WTC11 (cell line): ENCODE data around the gene SAFB2. TPM values are rescaled to one million over a fixed set of nuclear protein-coding genes. Genes with fewer than 3 reads are reported as not detected.

Experiments used
- ATAC-seq: fragments of 200-7000 bp; cut with Tn5 transposase; 2 replicates; pipeline ENCODE4 v1.10.0; 2021; ENCODE audit warnings: mild to moderate bottlenecking, moderate library complexity
- CTCF ChIA-PET: fragments of 300-600 bp; sonication (Branson Sonifier 250); formaldehyde crosslinking; loops from one replicate; lab custom pipeline; 2021; ENCODE audit warnings: antibody characterized with exemption; lab: Charles Lee
- POLR2A ChIA-PET: fragments of 350-600 bp; sonication (Branson Sonifier 250); formaldehyde crosslinking; loops from one replicate; lab custom pipeline; 2021; ENCODE audit warnings: antibody characterized with exemption; lab: Charles Lee
- DNase-seq: peaks from one replicate; pipeline ENCODE4 v3.0.0; 2021; ENCODE audit warnings: low spot score
- H3K27ac Mint-ChIP-seq: 2 replicates; pipeline ENCODE4 v1.8.0; 2021; ENCODE audit warnings: mixed read lengths
- H3K27me3 Mint-ChIP-seq: 2 replicates; pipeline ENCODE4 v1.8.0; 2021; ENCODE audit warnings: low read depth, mild to moderate bottlenecking, moderate library complexity, mixed read lengths
- H3K36me3 Mint-ChIP-seq: 2 replicates; pipeline ENCODE4 v1.8.0; 2021; ENCODE audit warnings: mixed read lengths
- H3K4me1 Mint-ChIP-seq: 2 replicates; pipeline ENCODE4 v1.8.0; 2022; ENCODE audit warnings: mixed read lengths
- H3K4me3 Mint-ChIP-seq: 2 replicates; pipeline ENCODE4 v1.8.0; 2021; ENCODE audit warnings: mild to moderate bottlenecking, moderate library complexity, mixed read lengths
- H3K9me3 Mint-ChIP-seq: 2 replicates; pipeline ENCODE4 v1.8.0; 2021; ENCODE audit warnings: mixed read lengths
- AFF4 ChIP-seq: sonication (generic); formaldehyde crosslinking; IDR thresholded peaks from 2 replicates; pipeline ENCODE4 v1.8.1; 2023; ENCODE audit warnings: mild to moderate bottlenecking, missing genetic modification reagents, borderline replicate concordance
- ATF2 ChIP-seq: sonication (generic); formaldehyde crosslinking; IDR thresholded peaks from 2 replicates; pipeline ENCODE4 v1.8.1; 2022; ENCODE audit warnings: low read depth, missing genetic modification reagents, borderline replicate concordance
- CDX4 ChIP-seq: fragments of 250-450 bp; sonication (Bioruptor Pico); IDR thresholded peaks from 2 replicates; pipeline ENCODE4 v1.9.0; 2021; ENCODE audit warnings: moderate library complexity, mild to moderate bottlenecking, inconsistent platforms, borderline replicate concordance
- CREM ChIP-seq: sonication (generic); formaldehyde crosslinking; IDR thresholded peaks from 2 replicates; pipeline ENCODE4 v1.8.1; 2022; ENCODE audit warnings: mild to moderate bottlenecking, missing genetic modification reagents, moderate library complexity
- E2F1 ChIP-seq: sonication (generic); formaldehyde crosslinking; IDR thresholded peaks from 2 replicates; pipeline ENCODE4 v1.8.0; 2022; ENCODE audit warnings: mild to moderate bottlenecking, missing genetic modification reagents
- ESRRA ChIP-seq: sonication (generic); formaldehyde crosslinking; IDR thresholded peaks from 2 replicates; pipeline ENCODE4 v1.8.1; 2022; ENCODE audit warnings: mild to moderate bottlenecking, missing genetic modification reagents, borderline replicate concordance
- GRHL2 ChIP-seq: fragments of 250-450 bp; sonication (Bioruptor Pico); IDR thresholded peaks from 2 replicates; pipeline ENCODE4 v1.8.0; 2022; ENCODE audit warnings: mild to moderate bottlenecking, moderate library complexity; ENCODE audit not compliant: insufficient replicate concordance, severe bottlenecking
- GTF2I ChIP-seq: fragments of 250-450 bp; sonication (Bioruptor Pico); conservative IDR thresholded peaks from 2 replicates; pipeline ENCODE4 v1.4.0; 2021; ENCODE audit warnings: mild to moderate bottlenecking
- IRF2 ChIP-seq: sonication (generic); formaldehyde crosslinking; IDR thresholded peaks from 2 replicates; pipeline ENCODE4 v1.8.0; 2022; ENCODE audit warnings: low read depth, missing genetic modification reagents, borderline replicate concordance
- JAZF1 ChIP-seq: fragments of 250-450 bp; sonication (Bioruptor Pico); IDR thresholded peaks from 2 replicates; pipeline ENCODE4 v1.9.0; 2021; ENCODE audit warnings: moderate library complexity, mild to moderate bottlenecking, inconsistent platforms
- NR1H2 ChIP-seq: sonication (generic); formaldehyde crosslinking; IDR thresholded peaks from 2 replicates; pipeline ENCODE4 v1.9.0; 2021; ENCODE audit warnings: mild to moderate bottlenecking, moderate library complexity, missing genetic modification reagents
- NR3C1 ChIP-seq: sonication (generic); formaldehyde crosslinking; conservative IDR thresholded peaks from 2 replicates; pipeline ENCODE4 v1.8.1; 2023; ENCODE audit warnings: low read depth, mild to moderate bottlenecking, missing genetic modification reagents
- PREB ChIP-seq: sonication (generic); formaldehyde crosslinking; IDR thresholded peaks from 2 replicates; pipeline ENCODE4 v1.8.1; 2022; ENCODE audit warnings: mild to moderate bottlenecking, missing genetic modification reagents, moderate library complexity, borderline replicate concordance
- SMAD4 ChIP-seq: sonication (generic); formaldehyde crosslinking; IDR thresholded peaks from 2 replicates; pipeline ENCODE4 v1.8.0; 2022; ENCODE audit warnings: mild to moderate bottlenecking, missing genetic modification reagents
- ZBTB21 ChIP-seq: sonication (generic); formaldehyde crosslinking; IDR thresholded peaks from 2 replicates; pipeline ENCODE4 v1.8.1; 2023; ENCODE audit warnings: mild to moderate bottlenecking, missing genetic modification reagents, borderline replicate concordance
- ZMAT4 ChIP-seq: fragments of 250-450 bp; sonication (Bioruptor Pico); IDR thresholded peaks from 2 replicates; pipeline ENCODE4 v1.9.0; 2021; ENCODE audit warnings: mild to moderate bottlenecking
- ZNF416 ChIP-seq: fragments of 250-450 bp; sonication (Bioruptor Pico); IDR thresholded peaks from 2 replicates; pipeline ENCODE4 v1.9.0; 2021; ENCODE audit warnings: mild to moderate bottlenecking, inconsistent platforms
- ZNF512 ChIP-seq: sonication (generic); formaldehyde crosslinking; IDR thresholded peaks from 2 replicates; pipeline ENCODE4 v1.8.1; 2022; ENCODE audit warnings: missing genetic modification reagents, borderline replicate concordance
- total RNA-seq: library from RNA; stranded (reverse); gene quantifications from 3 replicates; pipeline ENCODE4 v1.2.3, GENCODE V29; 2021

SAFB2 gene
- total RNA-seq, 1 experiment from 2014 or later: 100 TPM

GRCh38 chr19:5644037-5644436, 21.5 kb upstream of the SAFB2 start:
- no peak for ATAC-seq
- no peaks in the 10 kb centered on the region; the same call in 1 of the 2 replicates for H3K27me3 Mint-ChIP-seq
- H3K4me3 Mint-ChIP-seq: no peak overlapping the region
- TF ChIP-seq E2F1 (CRISPR knock-in tag): no peak
- TF ChIP-seq SMAD4 (CRISPR knock-in tag): no peak
- TF ChIP-seq ESRRA (CRISPR knock-in tag): no peak
- no peak for TF ChIP-seq CDX4 (CRISPR knock-in tag)
- no peak for TF ChIP-seq CREM (CRISPR knock-in tag)
- TF ChIP-seq ZBTB21 (CRISPR knock-in tag): no peak
- no peak for TF ChIP-seq PREB (CRISPR knock-in tag)
- TF ChIP-seq ZMAT4 (CRISPR knock-in tag): no peak
- no peak for TF ChIP-seq NR1H2 (CRISPR knock-in tag)
- TF ChIP-seq IRF2 (CRISPR knock-in tag): no peak
- TF ChIP-seq, all 79 proteins: peak for 0
- POLR2A ChIA-PET: no interaction called here
- CTCF ChIA-PET: no interaction called here
- Mint-ChIP-seq H3K4me1 (peaks cover 5% of the 10 kb centered on the region), H3K36me3 (peaks cover 74% of the 10 kb centered on the region), H3K9me3 (no peaks in the 10 kb centered on the region), H3K27ac (no peak overlapping the region)
- DNase-seq: no peak

- DNase-seq (no peak), ATAC-seq (no peak)
- Mint-ChIP-seq H3K36me3 (peaks cover 68% of the 10 kb centered on the region), H3K9me3 (no peaks in the 10 kb centered on the region), H3K4me3 (no peak overlapping the region), H3K27ac (no peak overlapping the region; the same call in 1 of the 2 replicates), H3K27me3 (no peaks in the 10 kb centered on the region; the same call in 1 of the 2 replicates), H3K4me1 (peaks cover 5% of the 10 kb centered on the region)
- ChIA-PET CTCF (no interaction called here), POLR2A (no interaction called here)
- TF ChIP-seq JAZF1 (CRISPR knock-in tag): no peak
These were observed 20.5 kb upstream of the SAFB2 start for GRCh38 chr19:5643060-5643459.

- POLR2A ChIA-PET: no interaction called here
- no peaks in the 10 kb centered on the region; the same call in 1 of the 2 replicates for H3K27me3 Mint-ChIP-seq
- no peak for TF ChIP-seq GRHL2
- TF ChIP-seq GTF2I: no peak
- TF ChIP-seq ZMAT4 (CRISPR knock-in tag): no peak
- no peak for TF ChIP-seq NR3C1 (CRISPR knock-in tag)
- TF ChIP-seq ZNF416 (CRISPR knock-in tag): no peak
- TF ChIP-seq, all 79 proteins: peak for 0
- H3K36me3 Mint-ChIP-seq: peaks cover 60% of the 10 kb centered on the region
- CTCF ChIA-PET: no interaction called here
- no peak for DNase-seq
- no peak for ATAC-seq
- H3K4me1 Mint-ChIP-seq: peaks cover 5% of the 10 kb centered on the region
- no peak overlapping the region for H3K4me3 Mint-ChIP-seq
- no peak overlapping the region for H3K27ac Mint-ChIP-seq
- H3K9me3 Mint-ChIP-seq: no peaks in the 10 kb centered on the region
These were observed 19.6 kb upstream of the SAFB2 start for GRCh38 chr19:5642204-5642603.

GRCh38 chr19:5641171-5641570, 18.6 kb upstream of the SAFB2 start:
- POLR2A ChIA-PET: no interaction called here
- CTCF ChIA-PET: no interaction called here
- no peak for DNase-seq
- H3K27ac Mint-ChIP-seq: peak overlapping the region; percentile 19; the same call in 1 of the 2 replicates
- peaks cover 49% of the 10 kb centered on the region for H3K36me3 Mint-ChIP-seq
- H3K4me3 Mint-ChIP-seq: no peak overlapping the region
- no peaks in the 10 kb centered on the region; the same call in 1 of the 2 replicates for H3K27me3 Mint-ChIP-seq
- H3K4me1 Mint-ChIP-seq: peaks cover 5% of the 10 kb centered on the region
- no peaks in the 10 kb centered on the region for H3K9me3 Mint-ChIP-seq
- no peak for ATAC-seq
- no peak for TF ChIP-seq ATF2 (CRISPR knock-in tag)
- TF ChIP-seq ZNF512: no peak
- no peak for TF ChIP-seq ZNF416 (CRISPR knock-in tag)
- TF ChIP-seq AFF4 (CRISPR knock-in tag): no peak
